Measurements from ENCODE around the gene PSMA5.

GRCh38 chr1:109468903-109469302, 42.7 kb upstream of the PSMA5 start:
- TF ChIP-seq YY1 (IDR thresholded peaks at IDR 0.05; ENCODE audit: insufficient read depth, insufficient read length) (no peak), SUZ12 (IDR thresholded peaks at IDR 0.05; ENCODE audit: extremely low read depth, insufficient read depth, insufficient read length) (no peak)
